GM21360 (cell line): ENCODE data around the gene FES.

Experiments
- ATAC-seq: cut with Tn5 transposase; IDR thresholded peaks from one replicate; pipeline ENCODE4 v1.9.1; 2021; ENCODE audit warnings: mild to moderate bottlenecking, moderate library complexity; ENCODE audit not compliant: unreplicated experiment

Gene FES

DNA sequence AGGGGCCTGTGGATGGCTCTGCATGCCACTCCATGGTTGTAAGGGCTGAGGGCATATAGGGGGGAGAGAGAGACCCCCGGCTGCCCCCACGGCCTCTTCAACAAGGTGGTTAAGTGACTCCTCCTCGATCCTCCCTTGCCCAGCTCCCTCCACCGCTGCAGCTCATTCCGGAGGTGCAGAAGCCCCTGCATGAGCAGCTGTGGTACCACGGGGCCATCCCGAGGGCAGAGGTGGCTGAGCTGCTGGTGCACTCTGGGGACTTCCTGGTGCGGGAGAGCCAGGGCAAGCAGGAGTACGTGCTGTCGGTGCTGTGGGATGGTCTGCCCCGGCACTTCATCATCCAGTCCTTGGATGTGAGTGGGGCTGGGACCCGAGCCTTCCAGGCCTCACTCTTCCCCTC is 6.5 kb downstream of the FES start:
- ATAC-seq = no peak

DNA sequence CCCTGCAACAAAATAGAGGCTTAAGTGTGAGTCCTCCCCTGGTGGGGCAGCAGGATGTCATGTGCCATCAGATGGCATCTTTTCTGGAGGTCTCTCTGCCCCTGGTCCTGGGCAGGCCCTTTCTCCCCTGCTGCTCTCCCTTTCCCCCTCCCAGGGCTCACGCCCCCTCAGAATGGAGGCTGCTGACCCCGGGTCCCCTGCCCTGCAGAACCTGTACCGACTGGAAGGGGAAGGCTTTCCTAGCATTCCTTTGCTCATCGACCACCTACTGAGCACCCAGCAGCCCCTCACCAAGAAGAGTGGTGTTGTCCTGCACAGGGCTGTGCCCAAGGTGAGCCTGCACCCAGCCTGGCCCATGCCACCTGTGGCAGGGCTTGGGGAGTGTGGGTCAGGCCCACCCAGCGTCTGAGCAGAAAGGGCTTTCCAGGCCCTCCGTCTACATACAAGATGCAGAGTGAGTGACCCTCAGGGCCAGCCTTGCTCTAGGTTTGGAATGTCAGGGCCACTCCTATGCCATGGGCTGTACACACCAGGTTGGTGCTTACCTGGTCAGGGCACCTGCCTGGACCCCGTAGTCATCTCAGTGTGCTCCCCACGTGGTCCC is 7.1 kb downstream of the FES start:
- ATAC-seq = no peak

DNA sequence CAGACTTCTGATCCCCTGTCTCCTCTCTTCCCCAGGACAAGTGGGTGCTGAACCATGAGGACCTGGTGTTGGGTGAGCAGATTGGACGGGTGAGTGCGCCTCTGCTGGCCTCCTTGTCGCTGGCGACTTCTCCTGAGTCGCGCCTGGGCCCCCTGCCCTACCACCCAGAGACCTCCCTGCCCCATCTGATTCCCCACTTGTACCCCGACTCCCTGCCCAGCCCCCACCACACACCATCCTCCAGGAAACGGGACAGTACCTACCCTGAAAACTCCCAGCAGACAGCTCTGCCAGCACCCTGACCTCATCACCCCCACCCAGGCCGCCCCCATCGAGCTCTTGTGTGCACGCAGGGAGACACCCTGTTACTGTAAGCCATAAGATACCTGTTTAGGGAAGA is 7.7 kb downstream of the FES start:
- ATAC-seq = no peak

DNA sequence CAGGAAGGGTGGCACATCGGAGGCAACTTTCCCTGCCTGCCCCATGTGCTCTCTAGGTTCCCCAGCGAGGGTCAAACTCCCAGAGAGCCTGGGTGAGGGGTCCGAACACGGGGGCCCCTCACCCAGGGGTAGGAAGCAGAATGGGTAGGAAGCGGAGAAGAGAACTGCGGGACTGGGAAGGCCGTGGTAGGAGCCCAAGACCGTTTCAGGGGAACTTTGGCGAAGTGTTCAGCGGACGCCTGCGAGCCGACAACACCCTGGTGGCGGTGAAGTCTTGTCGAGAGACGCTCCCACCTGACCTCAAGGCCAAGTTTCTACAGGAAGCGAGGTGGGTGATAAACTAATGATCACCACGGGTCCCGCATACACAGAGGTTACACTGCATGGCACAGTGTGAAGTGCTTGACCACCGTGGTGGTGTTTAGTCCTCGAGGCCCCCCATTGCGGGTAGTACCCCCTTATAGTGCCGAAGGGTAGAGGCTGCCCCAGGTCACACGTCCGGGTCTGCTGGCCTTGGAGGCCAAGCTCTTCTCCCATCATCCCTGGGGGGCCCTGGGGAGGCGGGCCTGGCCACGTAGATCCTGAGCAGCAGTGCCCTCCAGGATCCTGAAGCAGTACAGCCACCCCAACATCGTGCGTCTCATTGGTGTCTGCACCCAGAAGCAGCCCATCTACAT is 8.3 kb downstream of the FES start:
- ATAC-seq = no peak

DNA sequence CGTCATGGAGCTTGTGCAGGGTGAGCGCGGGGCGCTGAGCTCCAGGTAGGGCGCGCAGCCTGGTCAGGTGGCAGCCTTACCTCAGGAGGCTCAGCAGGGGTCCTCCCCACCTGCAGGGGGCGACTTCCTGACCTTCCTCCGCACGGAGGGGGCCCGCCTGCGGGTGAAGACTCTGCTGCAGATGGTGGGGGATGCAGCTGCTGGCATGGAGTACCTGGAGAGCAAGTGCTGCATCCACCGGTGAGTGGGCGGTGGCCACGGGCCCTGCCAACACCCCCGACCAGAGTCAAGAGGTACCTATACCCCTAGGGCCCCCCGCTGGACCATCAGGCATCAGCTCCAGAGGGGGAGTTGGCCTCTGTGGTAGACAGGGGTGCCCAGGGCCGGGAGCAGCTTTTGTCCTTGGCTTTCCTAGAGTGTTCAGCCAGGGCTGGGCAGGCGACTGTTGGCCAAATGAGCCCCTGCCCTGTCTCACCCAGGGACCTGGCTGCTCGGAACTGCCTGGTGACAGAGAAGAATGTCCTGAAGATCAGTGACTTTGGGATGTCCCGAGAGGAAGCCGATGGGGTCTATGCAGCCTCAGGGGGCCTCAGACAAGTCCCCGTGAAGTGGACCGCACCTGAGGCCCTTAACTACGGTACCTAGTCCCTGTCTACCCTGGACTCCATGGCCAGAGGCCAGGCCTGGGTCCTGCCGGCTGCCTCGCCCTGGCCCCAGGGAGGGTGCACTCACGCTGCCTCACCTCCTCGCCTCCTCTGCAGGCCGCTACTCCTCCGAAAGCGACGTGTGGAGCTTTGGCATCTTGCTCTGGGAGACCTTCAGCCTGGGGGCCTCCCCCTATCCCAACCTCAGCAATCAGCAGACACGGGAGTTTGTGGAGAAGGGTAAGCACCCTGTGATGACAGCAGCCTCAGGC is 9.1 kb downstream of the FES start:
- no peak for ATAC-seq

DNA sequence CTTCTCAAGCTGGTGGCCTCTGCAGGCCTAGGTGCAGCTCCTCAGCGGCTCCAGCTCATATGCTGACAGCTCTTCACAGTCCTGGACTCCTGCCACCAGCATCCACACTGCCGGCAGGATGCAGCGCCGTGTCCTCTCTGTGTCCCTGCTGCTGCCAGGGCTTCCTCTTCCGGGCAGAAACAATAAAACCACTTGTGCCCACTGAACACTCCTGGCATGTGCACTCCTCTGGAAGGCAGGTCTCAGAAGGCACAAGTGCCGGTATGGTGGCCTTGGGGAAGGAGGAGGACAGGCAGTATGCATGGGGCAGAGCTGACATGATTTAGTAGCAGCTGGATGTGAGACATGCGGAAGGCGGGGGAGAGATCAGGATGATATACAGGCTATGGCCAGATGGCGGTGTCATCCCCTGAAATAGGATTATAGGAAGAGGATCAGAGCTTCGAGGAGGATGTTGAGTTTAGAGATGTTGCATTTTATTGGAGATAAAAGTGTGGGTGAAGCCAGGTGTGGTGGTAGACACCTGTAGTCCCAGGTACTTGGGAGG is 11.3 kb downstream of the FES start:
- no peak for ATAC-seq

DNA sequence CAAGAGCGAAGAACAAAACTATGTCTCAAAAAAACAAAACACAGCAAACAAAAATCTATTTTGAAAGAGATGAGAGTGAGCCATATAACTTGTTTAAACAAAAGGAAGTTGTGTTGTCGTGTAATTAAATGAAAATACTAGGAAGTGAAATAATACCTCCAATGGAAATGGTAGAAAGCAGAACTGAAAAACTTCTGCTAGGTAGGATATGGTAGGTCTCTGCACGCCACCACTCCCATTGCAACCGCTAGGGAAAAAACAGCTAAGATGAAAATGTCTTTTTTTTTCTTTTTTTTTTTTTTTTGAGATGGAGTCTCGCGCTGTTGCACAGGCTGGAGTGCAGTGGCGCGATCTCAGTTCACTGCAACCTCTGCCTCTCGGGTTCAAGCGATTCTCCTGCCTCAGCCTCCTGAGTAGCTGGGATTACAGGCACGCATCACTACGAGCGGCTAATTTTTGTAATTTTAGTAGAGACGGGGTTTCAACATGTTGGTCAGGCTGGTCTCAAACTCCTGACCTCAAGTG is 12.9 kb downstream of the FES start:
- peak; percentile 72 for ATAC-seq

DNA sequence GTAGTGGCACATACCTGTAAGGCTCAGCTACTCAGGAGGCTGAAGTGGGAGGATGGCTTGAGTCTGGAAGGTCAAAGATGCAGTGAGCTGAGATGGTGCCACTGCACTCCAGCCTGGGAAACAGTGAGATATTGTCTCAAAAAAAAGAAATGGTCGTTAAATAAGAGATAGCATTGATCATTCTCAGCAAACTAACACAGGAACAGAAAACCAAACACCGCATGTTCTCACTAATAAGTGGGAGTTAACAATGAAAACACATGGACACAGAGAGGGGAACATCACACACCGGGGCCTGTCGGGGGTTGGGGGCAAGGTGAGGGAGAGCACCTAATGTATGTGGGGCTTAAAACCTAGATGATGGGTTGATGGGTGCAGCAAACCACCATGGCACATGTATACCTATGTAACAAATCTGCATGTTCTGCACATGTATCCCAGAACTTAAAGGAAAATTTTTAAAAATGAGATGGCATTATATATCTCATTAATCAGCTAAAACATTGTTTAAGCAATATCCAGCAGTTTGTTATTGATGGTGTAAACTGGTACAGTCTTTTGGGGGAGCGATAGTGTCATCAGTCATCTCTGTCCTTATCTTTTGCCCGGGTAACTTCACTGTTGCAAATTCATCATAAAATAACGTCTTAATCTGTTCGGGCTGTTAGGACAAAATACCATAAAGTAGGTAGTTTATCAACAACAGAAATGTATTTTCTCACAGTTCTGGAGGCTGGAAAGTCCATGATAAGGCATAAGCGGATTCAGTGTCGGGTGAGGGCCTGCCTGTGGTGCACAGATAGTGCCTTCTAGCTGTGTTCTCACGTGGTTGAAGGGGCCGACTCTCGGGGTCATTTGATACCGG is 17.1 kb downstream of the FES start:
- no peak for ATAC-seq

DNA sequence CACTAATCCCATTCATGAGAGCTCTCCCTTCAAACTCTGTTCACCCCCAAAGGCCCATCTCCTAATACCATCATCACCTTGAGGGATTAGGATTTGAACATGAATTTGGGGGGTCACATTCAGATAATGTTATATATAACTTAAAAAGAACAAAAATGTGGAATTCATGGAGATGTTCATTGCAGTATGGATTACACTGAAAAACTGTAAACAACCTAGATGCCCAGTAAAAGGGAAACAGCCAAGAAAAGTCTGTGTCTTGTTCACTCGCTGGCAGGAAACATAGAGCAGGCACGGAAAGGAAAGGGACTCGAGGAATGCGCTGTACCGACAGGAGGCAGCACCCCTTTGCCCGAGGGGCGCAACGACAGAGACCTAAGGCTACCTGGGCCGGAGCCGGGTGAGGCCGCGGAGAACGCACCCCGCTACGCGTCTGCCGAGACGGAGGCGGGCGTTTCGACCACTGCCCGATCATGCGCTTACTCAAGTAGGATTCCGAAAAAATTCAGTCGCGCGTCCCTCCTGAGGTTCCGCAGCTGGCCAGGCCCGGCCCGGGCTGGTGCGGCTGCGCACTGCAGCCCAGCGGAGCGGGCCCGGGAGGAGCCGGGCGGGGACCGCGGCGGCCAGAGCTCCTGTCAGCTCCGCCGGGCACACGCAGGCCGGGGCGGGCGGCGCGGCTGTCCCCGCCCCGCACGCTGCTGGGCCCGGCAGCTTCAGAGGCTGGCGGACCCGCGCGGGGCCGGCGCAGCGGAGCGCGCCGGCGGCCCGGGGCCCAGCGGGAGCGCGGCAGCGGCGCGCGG is 17.9 kb downstream of the FES start:
- ATAC-seq = peak; percentile 58

DNA sequence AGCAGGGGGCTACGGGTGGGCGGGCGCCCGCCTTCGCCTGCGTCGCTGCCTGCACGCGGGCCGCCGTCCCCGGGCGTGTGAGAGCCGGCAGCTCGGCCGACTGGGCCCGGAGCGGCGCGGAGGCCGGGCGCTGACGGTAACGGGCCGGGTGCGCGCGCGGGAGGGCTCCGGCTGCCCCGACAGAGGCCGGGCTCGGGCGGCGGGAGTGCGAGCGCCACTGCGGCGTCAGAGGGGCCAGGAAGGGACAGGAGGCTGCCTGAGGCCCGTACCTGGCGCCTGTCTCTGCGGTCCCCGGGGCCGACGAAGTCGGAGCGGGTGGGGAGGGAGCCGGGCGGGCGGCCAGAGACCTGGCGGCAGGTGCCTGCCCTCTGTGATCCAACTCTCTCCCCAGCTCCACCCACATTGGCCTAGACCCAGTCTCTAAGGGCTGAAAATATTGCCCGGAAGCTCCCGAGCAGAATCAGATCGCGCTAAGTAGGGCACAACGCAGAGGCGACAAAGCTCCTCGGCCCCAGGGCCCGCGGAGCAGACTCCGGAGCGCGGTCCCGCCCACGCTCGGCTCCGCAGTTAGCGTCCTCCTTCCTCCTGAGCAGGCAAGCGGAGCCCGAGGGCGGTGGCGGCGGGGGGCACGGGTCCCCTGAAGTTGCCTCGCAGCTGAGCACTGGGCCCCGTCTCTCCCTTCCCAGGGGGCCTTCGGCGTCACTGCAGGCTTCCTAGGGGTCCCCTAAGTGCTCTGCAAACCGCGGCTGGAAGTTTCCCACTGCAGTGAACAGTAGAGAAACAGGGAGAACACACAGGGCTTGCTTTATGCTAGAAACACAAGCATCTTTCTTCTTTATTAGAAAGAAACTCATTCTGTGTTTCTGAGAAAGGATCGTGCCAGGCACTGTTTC is 18.8 kb downstream of the FES start, which contains the start of gene MAN2A2:
Gene MAN2A2, plus strand, starts transcription at position 463 of the 893 bp plus-strand sequence. CDS start 906 bp downstream, outside the sequence.
- ATAC-seq = peak; percentile 61

DNA sequence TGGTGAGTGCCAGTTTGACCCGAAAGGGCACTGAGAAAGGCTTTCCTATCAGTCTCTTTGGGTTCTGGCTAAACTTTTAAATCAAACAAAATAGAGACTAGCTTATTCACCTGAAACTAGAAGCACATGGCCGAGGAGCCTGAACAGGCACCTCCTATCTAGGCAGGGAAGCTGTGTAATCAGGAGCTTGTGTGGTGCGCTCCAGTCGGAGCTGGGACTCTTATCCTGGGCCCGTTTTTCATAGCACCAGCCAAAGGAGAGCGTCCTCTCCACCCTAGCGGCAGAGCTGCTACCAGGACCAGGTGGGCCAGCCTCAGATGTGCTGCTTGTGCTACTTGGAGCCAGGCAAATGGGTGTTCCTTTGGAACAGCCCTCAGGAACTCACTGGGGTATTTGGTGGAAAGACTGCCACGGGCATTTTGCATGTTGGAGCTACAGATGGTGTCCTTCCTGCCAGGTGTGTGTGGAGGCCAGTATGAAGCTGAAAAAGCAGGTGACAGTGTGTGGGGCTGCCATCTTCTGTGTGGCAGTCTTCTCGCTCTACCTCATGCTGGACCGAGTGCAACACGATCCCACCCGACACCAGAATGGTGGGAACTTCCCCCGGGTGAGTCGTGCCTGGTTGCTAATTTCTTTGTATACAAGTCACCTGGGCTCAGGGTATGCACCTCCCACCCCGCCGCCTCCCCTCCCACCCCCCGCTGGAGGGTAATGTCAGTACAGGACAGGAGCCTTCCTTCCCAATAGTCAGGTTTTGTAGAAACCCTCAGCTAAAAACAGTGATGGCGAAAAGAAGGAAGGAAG is 19.6 kb downstream of the FES start:
- ATAC-seq = no peak

DNA sequence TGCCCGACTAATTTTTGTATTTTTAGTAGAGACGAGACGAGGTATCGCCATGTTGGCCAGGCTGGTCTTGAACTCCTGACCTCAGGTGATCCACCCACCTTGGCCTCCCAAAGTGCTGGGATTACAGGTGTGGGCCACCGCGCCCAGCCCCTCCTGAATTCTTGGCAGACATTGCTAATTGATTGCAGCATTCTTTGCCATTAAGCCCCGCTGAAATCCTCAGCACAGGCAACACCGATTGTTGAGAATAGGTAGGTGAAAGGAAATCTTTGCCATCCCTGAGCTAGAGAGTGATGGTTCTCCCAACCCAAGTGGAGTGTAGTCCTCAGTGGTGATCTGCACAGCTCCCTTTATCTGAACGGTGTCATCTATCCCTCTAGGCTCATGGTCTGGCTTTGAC is 20.4 kb downstream of the FES start:
- no peak for ATAC-seq

DNA sequence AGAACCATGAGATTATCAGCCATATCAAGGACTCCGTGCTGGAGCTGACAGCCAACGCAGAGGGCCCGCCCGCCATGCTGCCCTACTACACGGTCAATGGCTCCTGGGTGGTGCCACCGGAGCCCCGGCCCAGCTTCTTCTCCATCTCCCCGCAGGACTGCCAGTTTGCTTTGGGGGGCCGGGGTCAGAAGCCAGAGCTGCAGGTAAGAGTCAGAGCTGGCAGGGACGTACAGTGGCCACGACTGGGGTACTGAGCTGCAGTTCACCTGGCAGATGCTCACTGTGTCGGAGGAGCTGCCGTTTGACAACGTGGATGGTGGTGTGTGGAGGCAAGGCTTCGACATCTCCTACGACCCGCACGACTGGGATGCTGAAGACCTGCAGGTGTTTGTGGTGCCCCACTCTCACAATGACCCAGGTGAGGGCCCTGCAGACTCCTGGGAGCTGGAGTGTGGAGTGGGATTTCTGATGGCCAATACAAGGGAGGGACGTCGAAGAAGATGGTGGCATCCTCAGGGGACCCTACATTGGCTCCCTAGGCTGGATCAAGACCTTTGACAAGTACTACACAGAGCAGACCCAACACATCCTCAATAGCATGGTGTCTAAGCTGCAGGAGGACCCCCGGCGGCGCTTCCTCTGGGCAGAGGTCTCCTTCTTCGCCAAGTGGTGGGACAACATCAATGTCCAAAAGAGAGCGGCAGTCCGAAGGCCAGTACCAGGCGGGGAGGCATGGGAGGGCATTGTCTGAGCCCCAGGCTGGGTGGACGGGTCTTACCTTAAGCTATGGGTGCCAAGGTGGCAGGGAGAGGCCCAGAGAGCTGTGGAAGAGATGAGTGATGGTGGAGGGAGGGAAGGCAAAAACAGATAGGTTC is 21.2 kb downstream of the FES start:
- ATAC-seq = no peak

DNA sequence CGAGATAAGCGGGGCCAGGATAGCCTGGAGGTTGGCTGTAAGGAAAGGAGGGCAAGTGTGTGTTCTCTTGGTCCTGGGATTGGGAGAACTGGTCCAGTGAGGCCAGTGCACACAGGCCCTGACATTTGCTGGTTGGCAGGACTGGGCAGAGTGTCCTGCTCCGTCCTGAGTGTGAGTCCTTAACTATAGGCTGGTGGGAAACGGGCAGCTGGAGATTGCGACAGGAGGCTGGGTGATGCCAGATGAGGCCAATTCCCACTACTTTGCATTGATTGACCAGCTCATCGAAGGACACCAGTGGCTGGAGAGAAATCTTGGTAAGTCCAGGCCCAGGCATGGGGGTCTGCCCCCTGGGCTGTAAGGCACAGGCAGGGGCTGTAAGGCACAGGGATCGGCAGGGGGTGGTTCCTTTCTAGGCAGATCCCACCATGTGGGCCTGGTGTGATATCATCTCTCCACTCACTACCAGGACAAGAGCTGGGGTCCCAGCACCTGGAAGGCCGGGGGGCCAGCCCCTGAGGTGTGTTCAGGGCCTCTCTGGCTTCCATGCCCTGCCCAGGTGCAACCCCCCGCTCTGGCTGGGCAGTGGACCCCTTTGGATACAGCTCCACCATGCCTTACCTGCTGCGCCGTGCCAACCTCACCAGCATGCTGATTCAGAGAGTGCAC is 22.0 kb downstream of the FES start:
- ATAC-seq = no peak

DNA sequence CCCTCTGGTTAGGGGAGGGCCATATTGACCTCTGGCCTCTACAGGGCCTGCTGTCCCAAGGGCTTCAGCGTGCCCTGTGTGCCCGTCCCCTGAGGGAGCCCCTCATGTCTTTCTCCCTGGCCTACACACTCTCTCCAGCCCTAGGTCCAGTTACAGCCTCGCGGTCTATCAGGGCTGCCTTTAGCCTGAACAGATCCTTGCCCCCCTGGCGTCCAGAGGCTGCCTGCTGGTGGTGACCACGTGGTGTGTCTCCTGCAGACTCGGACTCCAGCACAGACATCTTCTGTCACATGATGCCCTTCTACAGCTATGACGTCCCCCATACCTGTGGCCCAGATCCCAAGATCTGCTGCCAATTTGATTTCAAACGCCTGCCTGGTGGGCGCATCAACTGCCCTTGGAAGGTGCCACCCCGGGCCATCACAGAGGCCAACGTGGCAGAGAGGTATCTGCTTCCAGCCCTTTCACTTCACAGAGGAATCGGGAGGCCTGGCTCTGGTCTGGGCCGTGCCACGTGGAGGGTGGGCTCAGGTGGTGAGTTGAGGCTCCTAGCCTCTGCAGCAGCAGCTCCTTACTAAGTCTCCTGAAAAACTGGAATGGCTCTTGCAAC is 22.9 kb downstream of the FES start:
- ATAC-seq = no peak
